ENCODE results near the gene TIAM2.

Gene TIAM2

DNA sequence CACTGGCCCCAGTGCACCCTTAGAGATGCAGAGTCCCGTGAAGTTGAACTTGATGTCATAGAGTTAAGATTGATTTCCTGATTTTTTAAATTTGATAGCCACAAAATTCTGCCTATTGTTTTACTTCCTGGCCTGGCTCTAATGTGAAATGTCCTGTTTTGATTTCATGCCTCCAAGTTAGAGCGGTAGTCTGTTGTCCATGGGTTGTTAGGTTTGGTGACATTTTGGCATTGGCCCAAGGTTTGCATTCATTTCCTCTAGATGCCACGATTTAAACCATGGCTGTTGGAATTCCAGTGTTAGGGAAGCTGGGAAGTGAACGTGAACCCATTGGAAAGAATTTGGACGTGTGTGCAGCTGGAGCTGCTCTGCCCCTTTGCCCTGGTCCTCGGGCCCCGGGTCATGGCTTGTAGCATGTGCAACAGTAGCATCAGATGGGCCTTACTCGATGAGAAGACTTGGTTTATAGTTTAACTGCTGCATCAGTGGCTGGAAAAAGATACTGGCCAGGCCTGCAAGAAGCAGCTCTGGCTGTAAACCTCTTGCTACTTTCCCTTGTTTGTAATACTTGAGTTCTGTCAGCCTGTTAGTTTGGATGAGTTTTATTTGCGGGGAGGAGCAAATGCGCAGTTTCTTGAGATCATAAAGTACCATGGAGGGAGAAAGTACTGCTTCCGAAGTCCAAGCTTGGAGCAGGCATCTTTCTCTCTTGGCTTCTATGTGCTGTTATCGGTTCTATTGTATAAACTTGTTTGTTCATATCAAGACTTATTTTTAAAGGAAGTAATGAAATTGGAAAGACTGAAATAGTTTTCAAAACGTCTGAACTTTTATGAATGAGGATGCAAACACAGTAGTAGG lies 147.3 kb downstream of the TIAM2 start:
- TF ChIP-seq POLR2A (IDR thresholded peaks at IDR 0.05; ENCODE audit: low read depth, low read length), result no peak
- FAIRE-seq (no peak), DNase-seq (ENCODE audit: insufficient read length, low spot score) (no peak)

- DNase-seq (ENCODE audit: insufficient read length, low spot score) (no peak), FAIRE-seq (no peak)
Observed at GRCh38 chr6:155143029-155143577, 148.0 kb downstream of the TIAM2 start.

GRCh38 chr6:155143578-155144106 lies 148.5 kb downstream of the TIAM2 start:
- DNase-seq (ENCODE audit: insufficient read length, low spot score), result no peak

More at GRCh38 chr6:155143029-155143577, 148.0 kb downstream of the TIAM2 start:
- no peak for TF ChIP-seq POLR2A (IDR thresholded peaks at IDR 0.05; ENCODE audit: low read depth, low read length)

DNA sequence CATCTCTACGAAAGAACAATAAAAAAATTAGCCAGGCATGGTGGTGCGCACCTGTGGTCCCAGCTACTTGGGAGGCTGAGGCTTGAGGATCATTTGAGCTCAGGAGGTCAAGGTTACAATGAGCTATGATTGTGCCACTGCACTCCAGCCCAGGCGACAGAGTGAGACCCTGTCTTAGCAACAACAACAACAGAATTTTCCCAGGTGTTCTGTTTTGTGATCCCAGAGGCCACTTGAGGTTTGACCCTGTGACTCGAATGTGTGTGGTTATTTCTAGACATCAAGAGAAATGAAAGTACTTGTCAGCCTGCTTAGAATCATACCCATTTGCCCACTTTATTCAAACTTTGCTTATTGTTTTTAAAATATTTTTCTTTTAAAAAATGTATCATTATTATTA lies 151.1 kb downstream of the TIAM2 start:
- FAIRE-seq, result no peak

More at GRCh38 chr6:155143578-155144106, 148.5 kb downstream of the TIAM2 start:
- no peak for FAIRE-seq
- no peak for TF ChIP-seq POLR2A (IDR thresholded peaks at IDR 0.05; ENCODE audit: low read depth, low read length)

GRCh38 chr6:155147958-155148663 lies 153.0 kb downstream of the TIAM2 start:
- no peak for TF ChIP-seq POLR2A (IDR thresholded peaks at IDR 0.05; ENCODE audit: low read depth, low read length)
- FAIRE-seq (no peak), DNase-seq (ENCODE audit: insufficient read length, low spot score) (no peak)

More for the DNA sequence above, 151.1 kb downstream of the TIAM2 start:
- no peak for TF ChIP-seq POLR2A (IDR thresholded peaks at IDR 0.05; ENCODE audit: low read depth, low read length)
- DNase-seq (ENCODE audit: insufficient read length, low spot score), result no peak

DNA sequence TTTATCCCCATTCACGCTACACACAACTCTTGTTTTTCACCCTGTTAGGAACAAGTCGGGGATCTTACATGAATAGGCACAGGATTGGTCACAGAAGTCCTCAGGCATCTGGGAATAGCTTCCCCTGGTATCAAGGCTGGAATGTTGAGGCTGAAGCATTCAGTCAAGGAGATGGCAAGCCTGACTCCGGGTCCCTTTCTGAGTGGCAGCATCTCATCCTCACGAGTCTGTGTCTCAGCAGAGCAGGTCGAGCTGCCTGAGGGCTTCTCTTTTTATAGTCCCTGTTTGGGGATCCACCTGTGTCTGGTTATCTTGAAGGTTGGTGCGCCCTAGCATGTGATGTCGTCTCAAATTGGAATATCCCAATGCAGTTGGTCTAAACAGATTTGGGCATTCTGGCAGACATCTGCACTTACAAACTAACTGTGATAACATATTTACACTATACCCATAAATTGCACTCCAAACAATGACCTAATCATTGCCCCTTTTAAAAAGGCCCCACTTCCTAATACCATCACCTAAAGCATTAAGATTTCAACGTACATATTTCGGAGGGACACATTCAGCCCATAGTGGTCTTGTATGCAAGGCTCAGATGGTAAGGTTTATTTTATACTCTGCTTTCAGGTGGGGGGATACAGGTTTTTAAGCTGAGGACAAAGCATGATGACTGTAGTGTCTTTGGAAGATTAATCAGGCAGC lies 156.0 kb downstream of the TIAM2 start:
- no peak for FAIRE-seq
- no peak for TF ChIP-seq POLR2A (IDR thresholded peaks at IDR 0.05; ENCODE audit: low read depth, low read length)
- no peak for DNase-seq (ENCODE audit: insufficient read length, low spot score)

- no peak for DNase-seq (ENCODE audit: insufficient read length, low spot score)
- FAIRE-seq, result no peak
- TF ChIP-seq POLR2A (IDR thresholded peaks at IDR 0.05; ENCODE audit: low read depth, low read length), result no peak
Observed at GRCh38 chr6:155152211-155153076, 157.3 kb downstream of the TIAM2 start.

GRCh38 chr6:155154158-155154830 lies 159.2 kb downstream of the TIAM2 start:
- TF ChIP-seq POLR2A (IDR thresholded peaks at IDR 0.05; ENCODE audit: low read depth, low read length), result no peak
- no peak for DNase-seq (ENCODE audit: insufficient read length, low spot score)
- FAIRE-seq, result no peak

GRCh38 chr6:155155787-155156447 lies 160.8 kb downstream of the TIAM2 start:
- no peak for FAIRE-seq
- DNase-seq (ENCODE audit: insufficient read length, low spot score), result no peak
- no peak for TF ChIP-seq POLR2A (IDR thresholded peaks at IDR 0.05; ENCODE audit: low read depth, low read length)

DNA sequence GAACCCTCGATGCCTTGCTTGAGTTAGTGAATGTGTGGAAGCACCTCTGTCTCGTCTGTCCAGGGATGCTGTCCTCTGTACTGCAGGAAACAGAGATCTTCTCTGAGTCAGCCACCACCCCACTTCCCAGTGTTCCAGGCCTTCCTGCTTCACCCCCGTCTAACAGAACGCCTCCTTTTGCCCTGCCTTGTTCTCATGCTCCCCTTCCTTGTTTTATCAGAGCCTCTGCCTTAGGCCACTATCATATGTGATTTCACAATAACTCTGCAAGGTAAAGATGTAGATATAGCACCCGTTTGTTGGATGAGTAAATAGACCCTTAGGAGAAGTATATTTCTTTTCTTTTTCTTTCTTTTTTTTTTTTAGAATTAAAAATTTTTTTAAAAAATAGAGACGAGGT lies 162.0 kb downstream of the TIAM2 start:
- DNase-seq (ENCODE audit: insufficient read length, low spot score), result no peak
- no peak for TF ChIP-seq POLR2A (IDR thresholded peaks at IDR 0.05; ENCODE audit: low read depth, low read length)
- FAIRE-seq, result no peak

- no peak for DNase-seq (ENCODE audit: insufficient read length, low spot score)
- no peak for FAIRE-seq
Observed at GRCh38 chr6:155158030-155158843, 163.1 kb downstream of the TIAM2 start.

More at GRCh38 chr6:155158030-155158843, 163.1 kb downstream of the TIAM2 start:
- no peak for TF ChIP-seq POLR2A (IDR thresholded peaks at IDR 0.05; ENCODE audit: low read depth, low read length)

All from H54 (cell line).